T-helper 2 cell treated with Interferon-gamma antibody and Interleukin-4, amounts not matched to agents 5 μg/mL and 100 μg/mL, for 36 hours (primary cell): ENCODE data around the gene INTS3.
"Not testable (repeated sequence)": the region's sequence is repeated elsewhere in the genome, so short reads cannot be mapped to it uniquely, and the experiment has no call there.

Source experiments
- DNase-seq: peaks from one replicate; pipeline ENCODE4 v3.0.0; 2021; ENCODE audit warnings: low spot score
- H3K27ac Mint-ChIP-seq: one replicate; pipeline ENCODE4 v1.8.0; 2021; ENCODE audit warnings: mild to moderate bottlenecking, mixed read lengths
- H3K27me3 Mint-ChIP-seq: one replicate; pipeline ENCODE4 v1.8.0; 2021; ENCODE audit warnings: low read depth, mixed read lengths
- H3K36me3 Mint-ChIP-seq: one replicate; pipeline ENCODE4 v1.8.0; 2021; ENCODE audit warnings: low read depth, mixed read lengths
- H3K4me1 Mint-ChIP-seq: one replicate; pipeline ENCODE4 v1.8.0; 2021; ENCODE audit warnings: low read depth, mixed read lengths
- H3K4me3 Mint-ChIP-seq: one replicate; pipeline ENCODE4 v1.8.0; 2022; ENCODE audit warnings: mild to moderate bottlenecking, moderate library complexity, mixed read lengths
- H3K9me3 Mint-ChIP-seq: one replicate; pipeline ENCODE4 v1.8.0; 2021; ENCODE audit warnings: mixed read lengths

Gene INTS3

DNA sequence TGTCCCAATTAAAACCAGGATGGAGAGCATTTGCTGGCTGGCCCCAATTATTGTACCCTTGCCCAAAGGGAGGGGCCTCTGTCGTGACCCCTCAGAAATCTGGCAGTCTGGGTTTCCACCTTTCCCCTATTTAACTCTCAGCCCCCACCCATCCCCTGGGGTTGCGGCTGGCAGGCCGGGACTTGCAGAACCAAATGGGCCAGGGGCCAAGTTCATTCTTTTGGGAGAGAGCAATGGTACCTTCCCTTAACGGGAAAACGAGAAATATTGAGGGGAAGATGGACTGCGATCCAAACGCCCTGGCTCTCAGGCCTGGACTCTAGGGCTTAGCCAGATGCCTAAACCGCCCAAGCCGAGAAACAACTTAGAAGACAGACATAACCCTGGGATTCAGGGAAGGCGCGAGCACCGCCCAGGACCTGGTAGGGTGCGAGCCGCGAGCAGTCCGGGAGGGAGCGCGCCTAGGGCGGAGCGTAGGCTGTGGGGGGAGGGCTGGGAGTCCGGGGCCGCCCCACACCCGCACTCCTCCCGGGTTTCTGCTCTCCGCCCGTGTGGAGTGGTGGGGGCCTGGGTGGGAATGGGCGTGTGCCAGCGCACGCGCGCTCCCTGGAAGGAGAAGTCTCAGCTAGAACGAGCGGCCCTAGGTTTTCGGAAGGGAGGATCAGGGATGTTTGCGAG is 47.1 kb downstream of the INTS3 start, which contains the start of gene SLC27A3:
TSS of gene SLC27A3 (plus strand) at position 628 of the 678 bp plus-strand sequence. CDS start 91 bp downstream, outside the sequence.
- Mint-ChIP-seq H3K9me3 (no peaks in the 10 kb centered on the region), H3K27ac (peak within 1 kb of the TSS; percentile 80), H3K27me3 (no peaks in the 10 kb centered on the region), H3K36me3 (peaks cover 17% of the 10 kb centered on the region), H3K4me3 (peak within 1 kb of the TSS; percentile 83), H3K4me1 (peaks cover 17% of the 10 kb centered on the region)
- no peak for DNase-seq

DNA sequence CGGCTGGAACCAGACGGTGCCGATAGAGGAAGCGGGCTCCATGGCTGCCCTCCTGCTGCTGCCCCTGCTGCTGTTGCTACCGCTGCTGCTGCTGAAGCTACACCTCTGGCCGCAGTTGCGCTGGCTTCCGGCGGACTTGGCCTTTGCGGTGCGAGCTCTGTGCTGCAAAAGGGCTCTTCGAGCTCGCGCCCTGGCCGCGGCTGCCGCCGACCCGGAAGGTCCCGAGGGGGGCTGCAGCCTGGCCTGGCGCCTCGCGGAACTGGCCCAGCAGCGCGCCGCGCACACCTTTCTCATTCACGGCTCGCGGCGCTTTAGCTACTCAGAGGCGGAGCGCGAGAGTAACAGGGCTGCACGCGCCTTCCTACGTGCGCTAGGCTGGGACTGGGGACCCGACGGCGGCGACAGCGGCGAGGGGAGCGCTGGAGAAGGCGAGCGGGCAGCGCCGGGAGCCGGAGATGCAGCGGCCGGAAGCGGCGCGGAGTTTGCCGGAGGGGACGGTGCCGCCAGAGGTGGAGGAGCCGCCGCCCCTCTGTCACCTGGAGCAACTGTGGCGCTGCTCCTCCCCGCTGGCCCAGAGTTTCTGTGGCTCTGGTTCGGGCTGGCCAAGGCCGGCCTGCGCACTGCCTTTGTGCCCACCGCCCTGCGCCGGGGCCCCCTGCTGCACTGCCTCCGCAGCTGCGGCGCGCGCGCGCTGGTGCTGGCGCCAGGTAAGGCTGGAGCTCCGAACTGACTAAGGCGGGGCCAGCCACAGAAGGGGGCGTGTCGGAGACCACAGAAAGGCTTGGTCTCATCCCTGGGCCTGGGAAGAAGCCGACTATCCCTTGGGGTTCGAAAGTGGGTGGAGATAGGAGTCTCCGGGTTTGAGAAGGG is 47.8 kb downstream of the INTS3 start:
- Mint-ChIP-seq H3K4me3 (peak overlapping the region; percentile 83), H3K27me3 (no peaks in the 10 kb centered on the region), H3K9me3 (no peaks in the 10 kb centered on the region), H3K27ac (peak overlapping the region; percentile 80), H3K4me1 (peaks cover 17% of the 10 kb centered on the region), H3K36me3 (peaks cover 14% of the 10 kb centered on the region)
- DNase-seq = peak; percentile 63

DNA sequence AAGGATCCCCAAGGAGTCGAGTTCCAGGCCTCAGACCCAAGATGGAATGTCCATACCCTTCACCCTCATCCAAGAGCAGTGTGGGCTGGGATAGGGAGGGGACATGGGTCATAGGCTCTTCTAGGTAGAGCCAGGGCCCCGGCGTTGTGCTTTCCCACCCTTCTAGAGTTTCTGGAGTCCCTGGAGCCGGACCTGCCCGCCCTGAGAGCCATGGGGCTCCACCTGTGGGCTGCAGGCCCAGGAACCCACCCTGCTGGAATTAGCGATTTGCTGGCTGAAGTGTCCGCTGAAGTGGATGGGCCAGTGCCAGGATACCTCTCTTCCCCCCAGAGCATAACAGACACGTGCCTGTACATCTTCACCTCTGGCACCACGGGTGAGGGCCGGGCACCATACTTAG is 48.5 kb downstream of the INTS3 start:
- no peak overlapping the region for H3K27ac Mint-ChIP-seq
- peaks cover 13% of the 10 kb centered on the region for H3K36me3 Mint-ChIP-seq
- H3K9me3 Mint-ChIP-seq = no peaks in the 10 kb centered on the region
- peaks cover 17% of the 10 kb centered on the region for H3K4me1 Mint-ChIP-seq
- peak overlapping the region; percentile 83 for H3K4me3 Mint-ChIP-seq
- DNase-seq = no peak
- H3K27me3 Mint-ChIP-seq = no peaks in the 10 kb centered on the region

DNA sequence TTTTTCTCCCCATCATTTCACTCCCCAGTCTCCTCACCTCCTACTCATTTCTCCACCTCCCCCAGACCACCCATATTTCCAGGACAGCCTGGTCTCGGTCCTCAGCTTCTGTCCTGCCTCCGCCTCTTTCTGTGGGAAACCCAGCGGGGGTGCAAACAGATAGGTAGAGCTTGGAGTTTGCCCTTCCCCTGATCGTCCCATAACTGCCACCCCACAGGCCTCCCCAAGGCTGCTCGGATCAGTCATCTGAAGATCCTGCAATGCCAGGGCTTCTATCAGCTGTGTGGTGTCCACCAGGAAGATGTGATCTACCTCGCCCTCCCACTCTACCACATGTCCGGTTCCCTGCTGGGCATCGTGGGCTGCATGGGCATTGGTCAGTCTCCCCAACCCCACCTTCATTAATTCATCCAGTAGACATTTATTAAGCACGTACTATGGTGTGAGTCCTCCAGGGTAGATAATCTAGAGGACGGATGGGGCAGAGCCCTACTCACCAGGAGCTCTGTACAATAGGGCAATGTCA is 49.1 kb downstream of the INTS3 start:
- DNase-seq = no peak
- H3K36me3 Mint-ChIP-seq = peaks cover 13% of the 10 kb centered on the region
- H3K27me3 Mint-ChIP-seq = no peaks in the 10 kb centered on the region
- H3K9me3 Mint-ChIP-seq = no peaks in the 10 kb centered on the region
- peak overlapping the region; percentile 67 for H3K4me3 Mint-ChIP-seq
- H3K4me1 Mint-ChIP-seq = peaks cover 17% of the 10 kb centered on the region
- no peak overlapping the region for H3K27ac Mint-ChIP-seq

DNA sequence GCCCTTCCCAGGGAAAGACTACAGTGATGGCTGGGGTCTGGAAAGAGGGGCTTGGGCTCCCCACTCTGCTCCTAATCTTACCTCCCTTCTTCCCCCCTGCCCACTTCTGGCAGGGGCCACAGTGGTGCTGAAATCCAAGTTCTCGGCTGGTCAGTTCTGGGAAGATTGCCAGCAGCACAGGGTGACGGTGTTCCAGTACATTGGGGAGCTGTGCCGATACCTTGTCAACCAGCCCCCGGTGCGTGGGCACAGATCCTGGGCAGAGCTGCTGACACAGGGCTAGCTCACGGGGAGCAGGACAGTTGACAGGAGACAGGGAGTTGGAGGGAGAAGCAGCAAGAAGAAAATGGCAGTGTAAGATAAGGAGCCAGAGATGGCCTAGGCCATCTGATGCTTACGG is 49.8 kb downstream of the INTS3 start:
- H3K4me3 Mint-ChIP-seq = peak overlapping the region; percentile 12
- H3K27ac Mint-ChIP-seq = no peak overlapping the region
- no peak for DNase-seq
- H3K27me3 Mint-ChIP-seq = no peaks in the 10 kb centered on the region
- H3K4me1 Mint-ChIP-seq = peaks cover 17% of the 10 kb centered on the region
- no peaks in the 10 kb centered on the region for H3K9me3 Mint-ChIP-seq
- H3K36me3 Mint-ChIP-seq = peaks cover 13% of the 10 kb centered on the region

DNA sequence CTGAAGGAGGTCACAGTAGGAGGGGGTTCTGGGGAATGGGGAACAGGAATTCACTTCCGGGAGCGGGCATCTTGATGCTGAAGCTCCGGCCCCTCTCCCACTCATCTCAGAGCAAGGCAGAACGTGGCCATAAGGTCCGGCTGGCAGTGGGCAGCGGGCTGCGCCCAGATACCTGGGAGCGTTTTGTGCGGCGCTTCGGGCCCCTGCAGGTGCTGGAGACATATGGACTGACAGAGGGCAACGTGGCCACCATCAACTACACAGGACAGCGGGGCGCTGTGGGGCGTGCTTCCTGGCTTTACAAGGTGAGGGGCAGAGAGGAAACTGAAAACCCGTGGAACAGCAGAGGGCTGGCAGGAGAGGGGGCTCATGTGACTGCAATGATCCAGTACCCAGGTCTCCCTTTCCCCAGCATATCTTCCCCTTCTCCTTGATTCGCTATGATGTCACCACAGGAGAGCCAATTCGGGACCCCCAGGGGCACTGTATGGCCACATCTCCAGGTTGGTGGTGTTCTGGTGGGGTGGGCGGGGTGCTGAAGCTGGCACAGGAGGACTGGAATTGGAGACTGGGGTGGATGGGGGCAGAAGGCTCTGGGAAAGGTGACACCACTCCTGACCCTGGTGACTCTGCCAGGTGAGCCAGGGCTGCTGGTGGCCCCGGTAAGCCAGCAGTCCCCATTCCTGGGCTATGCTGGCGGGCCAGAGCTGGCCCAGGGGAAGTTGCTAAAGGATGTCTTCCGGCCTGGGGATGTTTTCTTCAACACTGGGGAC is 50.4 kb downstream of the INTS3 start:
- no peak overlapping the region for H3K27ac Mint-ChIP-seq
- peaks cover 18% of the 10 kb centered on the region for H3K4me1 Mint-ChIP-seq
- peaks cover 7% of the 10 kb centered on the region for H3K36me3 Mint-ChIP-seq
- H3K9me3 Mint-ChIP-seq = no peaks in the 10 kb centered on the region
- no peak overlapping the region for H3K4me3 Mint-ChIP-seq
- no peak for DNase-seq
- H3K27me3 Mint-ChIP-seq = no peaks in the 10 kb centered on the region

DNA sequence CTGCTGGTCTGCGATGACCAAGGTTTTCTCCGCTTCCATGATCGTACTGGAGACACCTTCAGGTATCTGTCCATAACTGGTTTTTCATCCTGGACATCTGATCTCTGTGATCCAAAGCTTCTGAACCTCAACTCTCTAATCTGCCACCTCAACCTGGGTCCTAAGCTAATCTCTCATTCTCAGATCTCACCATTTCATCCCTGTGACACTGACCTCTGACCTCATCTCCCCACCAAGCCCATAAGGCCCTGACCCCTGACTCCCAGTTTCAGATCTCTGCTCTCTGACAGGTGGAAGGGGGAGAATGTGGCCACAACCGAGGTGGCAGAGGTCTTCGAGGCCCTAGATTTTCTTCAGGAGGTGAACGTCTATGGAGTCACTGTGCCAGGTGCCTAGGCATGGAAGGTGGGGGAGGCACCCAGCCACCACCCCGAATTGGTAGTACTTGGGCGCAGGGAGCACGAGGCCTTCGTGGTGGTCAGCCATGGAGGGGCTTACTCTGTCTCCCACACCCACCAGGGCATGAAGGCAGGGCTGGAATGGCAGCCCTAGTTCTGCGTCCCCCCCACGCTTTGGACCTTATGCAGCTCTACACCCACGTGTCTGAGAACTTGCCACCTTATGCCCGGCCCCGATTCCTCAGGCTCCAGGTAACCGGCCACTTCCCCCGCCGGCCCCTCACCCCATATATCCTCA is 51.1 kb downstream of the INTS3 start:
- Mint-ChIP-seq H3K4me3 (no peak overlapping the region), H3K27me3 (no peaks in the 10 kb centered on the region), H3K27ac (no peak overlapping the region), H3K9me3 (no peaks in the 10 kb centered on the region), H3K36me3 (peaks cover 3% of the 10 kb centered on the region), H3K4me1 (peaks cover 22% of the 10 kb centered on the region)
- DNase-seq = no peak

DNA sequence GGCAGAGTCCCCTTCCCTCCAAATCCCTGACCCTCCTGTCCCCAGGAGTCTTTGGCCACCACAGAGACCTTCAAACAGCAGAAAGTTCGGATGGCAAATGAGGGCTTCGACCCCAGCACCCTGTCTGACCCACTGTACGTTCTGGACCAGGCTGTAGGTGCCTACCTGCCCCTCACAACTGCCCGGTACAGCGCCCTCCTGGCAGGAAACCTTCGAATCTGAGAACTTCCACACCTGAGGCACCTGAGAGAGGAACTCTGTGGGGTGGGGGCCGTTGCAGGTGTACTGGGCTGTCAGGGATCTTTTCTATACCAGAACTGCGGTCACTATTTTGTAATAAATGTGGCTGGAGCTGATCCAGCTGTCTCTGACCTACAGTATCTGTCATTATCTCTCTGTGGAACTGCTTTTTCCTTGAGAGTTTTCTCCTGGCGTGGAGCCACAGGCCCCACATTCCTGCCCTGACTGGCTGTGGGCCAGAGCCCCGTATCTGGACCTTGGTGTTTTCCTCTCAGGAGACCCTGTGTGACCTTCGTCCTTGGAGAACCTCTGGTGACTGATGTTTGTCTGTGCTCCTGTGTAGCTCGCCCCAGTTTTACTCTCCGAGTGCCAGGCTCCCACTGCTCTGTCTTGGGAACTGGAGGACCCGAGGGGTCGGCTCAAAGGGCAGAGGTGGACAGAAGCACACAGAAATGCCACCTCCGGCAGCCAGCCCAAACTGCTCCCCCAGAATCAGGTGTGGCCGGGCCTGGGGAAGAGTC is 52.1 kb downstream of the INTS3 start:
- no peak overlapping the region for H3K27ac Mint-ChIP-seq
- no peak for DNase-seq
- H3K27me3 Mint-ChIP-seq = no peaks in the 10 kb centered on the region
- peaks cover 15% of the 10 kb centered on the region for H3K4me1 Mint-ChIP-seq
- no peaks in the 10 kb centered on the region for H3K9me3 Mint-ChIP-seq
- H3K4me3 Mint-ChIP-seq = no peak overlapping the region
- no peaks in the 10 kb centered on the region for H3K36me3 Mint-ChIP-seq

DNA sequence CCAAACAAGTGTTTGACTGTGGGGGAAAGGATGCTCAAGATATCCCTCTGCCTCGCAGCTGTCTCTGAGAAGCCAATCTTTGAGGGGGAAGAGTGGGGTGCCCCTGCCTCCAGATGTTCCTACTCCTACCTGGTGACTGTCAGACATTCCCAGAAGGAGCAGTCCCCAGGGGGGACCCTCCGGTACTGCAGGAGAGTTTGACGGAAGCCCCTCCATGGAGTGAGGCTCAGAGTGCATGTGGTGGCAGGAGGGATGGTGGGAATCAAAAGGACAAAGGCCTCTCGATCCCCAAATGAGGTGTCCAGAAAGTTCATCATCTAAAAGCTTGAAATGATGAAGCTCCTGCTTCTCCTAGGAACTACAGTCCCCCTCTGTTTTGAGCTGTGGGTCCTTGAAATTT is 52.7 kb downstream of the INTS3 start:
- no peak for DNase-seq
- Mint-ChIP-seq H3K27me3 (no peaks in the 10 kb centered on the region), H3K36me3 (no peaks in the 10 kb centered on the region), H3K9me3 (no peaks in the 10 kb centered on the region), H3K4me3 (no peak overlapping the region), H3K27ac (no peak overlapping the region), H3K4me1 (peaks cover 17% of the 10 kb centered on the region)

DNA sequence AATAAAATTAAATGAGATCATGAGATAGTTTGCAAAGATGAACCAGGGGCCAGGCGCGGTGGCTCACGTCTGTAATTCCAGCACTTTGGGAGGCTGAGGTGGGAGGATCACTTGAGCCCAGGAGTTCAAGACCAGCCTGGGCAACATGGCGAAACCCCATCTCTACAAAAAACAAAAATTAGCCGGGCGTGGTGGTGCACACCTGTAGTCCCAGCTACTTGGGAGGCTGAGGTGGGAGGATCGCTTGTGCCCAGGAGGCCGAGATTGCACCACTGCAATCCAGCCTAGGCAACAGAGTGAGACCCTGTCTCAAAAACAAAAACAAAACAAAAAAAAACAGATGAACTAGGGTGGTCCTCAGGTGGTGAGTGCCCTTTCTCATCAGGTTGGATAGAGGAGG is 54.8 kb downstream of the INTS3 start:
- not testable (repeated sequence) for DNase-seq, H3K36me3 Mint-ChIP-seq, H3K27me3 Mint-ChIP-seq, H3K4me1 Mint-ChIP-seq, H3K9me3 Mint-ChIP-seq
- H3K4me3 Mint-ChIP-seq = peak overlapping the region; percentile 87
- peak overlapping the region; percentile 70 for H3K27ac Mint-ChIP-seq

DNA sequence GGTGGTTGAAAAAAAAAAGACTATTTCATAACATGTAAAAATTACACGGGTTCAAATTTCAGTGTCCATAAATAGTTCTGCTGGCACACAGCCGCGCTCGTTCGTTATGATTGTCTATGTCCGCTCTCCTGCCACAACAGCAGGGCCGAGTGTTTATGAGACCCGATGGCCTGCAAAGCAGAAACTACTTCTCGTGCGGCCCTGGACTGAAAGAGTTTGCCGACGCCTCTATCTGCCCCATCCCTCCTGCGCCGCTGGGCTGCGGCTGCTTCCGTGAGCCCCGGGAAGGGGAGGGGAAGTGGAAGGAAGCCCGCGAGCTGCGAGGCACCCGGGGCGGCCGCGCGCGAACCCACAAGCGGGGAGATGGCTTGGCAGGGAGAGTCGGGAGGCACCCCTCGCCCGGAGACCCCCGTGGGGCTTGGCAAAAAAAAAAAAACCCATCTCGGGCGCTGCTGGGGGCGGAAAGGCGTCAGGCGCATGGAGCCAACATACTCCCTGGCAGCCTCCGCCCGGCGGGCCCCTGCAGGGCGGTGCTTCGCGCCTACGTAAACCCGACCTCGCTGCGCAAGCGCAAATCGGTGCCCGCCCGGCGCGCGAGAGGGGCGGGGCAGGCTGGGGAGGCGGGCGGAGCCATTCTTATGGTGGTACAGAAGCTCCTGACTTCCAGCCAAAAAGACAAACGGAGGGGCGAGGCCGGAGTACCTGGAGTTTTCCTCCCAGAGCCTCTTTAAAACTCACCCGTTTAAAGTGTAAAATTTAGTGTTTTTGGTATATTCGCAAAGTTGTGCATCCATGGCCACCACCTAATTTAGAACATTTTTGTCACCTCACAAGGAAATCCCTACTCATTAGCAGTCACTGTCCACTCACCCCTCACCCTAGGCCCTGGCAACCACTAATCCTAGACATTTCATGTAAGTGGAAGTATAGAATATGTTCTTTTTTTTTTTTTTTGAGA is 55.7 kb downstream of the INTS3 start:
- no peaks in the 10 kb centered on the region for H3K27me3 Mint-ChIP-seq
- peak overlapping the region; percentile 95 for H3K27ac Mint-ChIP-seq
- no peaks in the 10 kb centered on the region for H3K36me3 Mint-ChIP-seq
- DNase-seq = peak; percentile 91
- no peaks in the 10 kb centered on the region for H3K9me3 Mint-ChIP-seq
- H3K4me1 Mint-ChIP-seq = peaks cover 10% of the 10 kb centered on the region
- H3K4me3 Mint-ChIP-seq = peak overlapping the region; percentile 87
